Inferior parietal cortex (tissue), 1 donor: ENCODE results near the gene SRRD.
A peak's percentile ranks its signal among the peaks of the same experiment; 100 is the strongest.

Source experiments
- DNase-seq: peaks from one replicate; pipeline ENCODE4 v3.0.0-alpha.2; 2016; ENCODE audit errors: extremely low spot score

Gene SRRD

DNA sequence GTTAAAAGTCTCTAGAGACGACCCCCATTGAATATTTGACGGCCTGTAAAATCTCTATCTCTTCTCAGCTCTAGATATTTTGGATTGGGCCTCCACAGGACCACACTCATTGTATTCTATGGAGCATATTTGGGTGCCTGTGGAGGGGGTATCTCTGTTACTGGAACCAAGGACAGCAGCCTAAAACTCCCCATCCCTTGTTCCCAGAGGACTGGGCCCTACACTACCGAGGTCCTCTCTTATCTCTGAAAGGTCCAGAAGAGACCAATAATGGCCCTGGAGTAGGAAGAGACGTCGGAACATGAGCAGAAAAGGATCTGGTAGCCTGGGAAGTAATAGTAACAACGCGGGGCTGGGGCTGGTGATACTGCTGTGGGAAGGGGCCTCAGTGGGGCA lies 636 bp upstream of the SRRD start:
- no peak for DNase-seq

DNA sequence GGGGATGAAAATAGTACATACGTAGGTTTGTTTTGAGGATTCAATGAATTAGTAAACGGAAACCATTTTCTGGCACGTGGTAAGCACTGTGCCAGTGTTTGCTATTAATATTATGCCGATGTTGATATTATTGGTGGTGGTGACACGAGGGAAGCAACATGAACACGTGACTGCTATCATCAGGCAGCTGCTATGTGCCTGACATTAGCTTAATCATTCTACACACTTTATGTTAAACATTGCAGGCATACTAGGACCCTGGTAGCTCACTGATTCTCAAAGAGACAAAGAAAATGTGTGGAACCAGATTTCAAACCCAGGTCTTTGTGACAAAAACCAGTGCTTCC lies 656 bp downstream of the SRRD start:
- DNase-seq: no peak

DNA sequence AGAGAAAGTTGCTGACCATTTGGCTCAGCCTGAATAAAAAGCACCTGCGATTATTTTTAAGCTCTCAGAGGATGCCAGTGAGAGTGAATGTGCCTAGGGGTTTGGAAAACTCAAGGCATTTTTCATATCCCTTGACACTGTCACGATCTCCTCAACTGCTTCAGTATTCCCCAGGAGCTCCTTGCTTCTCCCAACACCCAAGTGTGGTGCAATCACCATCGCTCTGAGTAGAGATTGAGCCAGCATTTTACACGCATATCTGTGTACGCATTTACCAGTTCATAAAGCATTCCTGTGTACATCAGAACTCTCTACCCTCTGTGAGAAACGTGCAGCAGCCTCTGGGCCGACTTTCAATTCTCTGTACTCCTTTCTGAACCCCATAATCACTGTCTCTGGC lies 1.3 kb downstream of the SRRD start:
- DNase-seq: no peak

DNA sequence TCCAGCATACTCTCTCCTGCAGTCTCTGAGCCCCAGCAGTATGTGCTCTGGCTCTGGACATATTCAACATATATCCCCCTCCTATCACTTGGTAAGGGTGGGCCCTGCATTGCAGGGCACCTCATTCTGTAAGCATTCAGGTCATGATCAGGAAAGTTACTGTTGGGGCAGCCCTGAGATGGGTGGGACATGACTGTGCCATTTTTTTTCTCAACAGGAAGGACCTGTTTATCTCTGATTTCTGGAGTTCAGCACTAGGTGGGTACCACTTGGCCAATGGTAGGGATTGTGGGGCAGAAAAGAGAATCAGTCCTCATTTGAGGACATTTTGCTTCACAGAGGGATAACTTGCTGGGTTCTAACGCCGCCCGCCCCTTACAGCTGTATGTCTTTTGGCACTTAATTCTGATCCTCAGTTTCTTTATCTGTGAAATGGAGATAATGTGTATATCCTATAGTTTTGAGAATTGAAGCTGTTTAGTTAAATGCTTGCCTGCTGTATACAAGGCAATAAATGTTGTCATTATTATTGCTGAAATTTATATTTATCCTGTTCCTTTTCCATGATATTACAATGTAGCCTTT lies 2.2 kb downstream of the SRRD start:
- DNase-seq: no peak

DNA sequence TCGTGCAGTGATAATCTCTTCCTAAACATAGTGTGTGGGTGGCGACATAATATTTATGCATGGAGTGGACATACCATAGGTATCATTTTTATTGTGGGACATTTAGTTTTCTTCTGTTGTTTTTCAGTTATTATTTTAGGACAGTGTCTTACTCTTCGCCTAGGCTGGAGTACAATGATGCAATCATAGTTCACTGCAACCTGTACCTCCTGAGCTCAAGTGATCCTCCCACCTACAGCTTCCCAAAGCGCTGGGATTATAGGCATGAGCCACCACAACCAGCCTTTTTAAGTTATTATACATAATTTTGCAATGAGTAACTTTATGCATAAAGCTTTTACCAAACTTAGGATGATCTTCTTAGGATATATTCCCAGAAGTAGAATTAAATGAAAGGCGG lies 2.7 kb downstream of the SRRD start:
- no peak for DNase-seq

DNA sequence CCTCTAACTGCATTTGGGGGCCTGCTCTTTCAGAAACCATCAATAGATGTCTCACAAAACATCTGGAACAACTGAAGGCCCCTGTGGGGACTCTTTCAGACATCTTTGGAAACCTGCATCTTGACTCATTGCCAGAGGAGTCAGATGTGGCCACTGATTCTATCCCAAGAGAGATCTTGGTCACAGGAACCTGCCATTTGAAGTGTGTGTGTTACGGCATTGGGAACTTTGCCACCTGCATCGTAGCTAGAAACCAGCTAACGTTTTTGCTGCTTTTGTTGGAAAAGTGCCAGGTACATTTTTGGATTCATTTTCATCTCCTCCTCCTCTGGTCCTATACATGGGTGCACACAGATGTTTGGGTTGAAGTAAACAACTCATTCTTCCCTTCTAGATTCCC lies 4.3 kb downstream of the SRRD start:
- DNase-seq: no peak

DNA sequence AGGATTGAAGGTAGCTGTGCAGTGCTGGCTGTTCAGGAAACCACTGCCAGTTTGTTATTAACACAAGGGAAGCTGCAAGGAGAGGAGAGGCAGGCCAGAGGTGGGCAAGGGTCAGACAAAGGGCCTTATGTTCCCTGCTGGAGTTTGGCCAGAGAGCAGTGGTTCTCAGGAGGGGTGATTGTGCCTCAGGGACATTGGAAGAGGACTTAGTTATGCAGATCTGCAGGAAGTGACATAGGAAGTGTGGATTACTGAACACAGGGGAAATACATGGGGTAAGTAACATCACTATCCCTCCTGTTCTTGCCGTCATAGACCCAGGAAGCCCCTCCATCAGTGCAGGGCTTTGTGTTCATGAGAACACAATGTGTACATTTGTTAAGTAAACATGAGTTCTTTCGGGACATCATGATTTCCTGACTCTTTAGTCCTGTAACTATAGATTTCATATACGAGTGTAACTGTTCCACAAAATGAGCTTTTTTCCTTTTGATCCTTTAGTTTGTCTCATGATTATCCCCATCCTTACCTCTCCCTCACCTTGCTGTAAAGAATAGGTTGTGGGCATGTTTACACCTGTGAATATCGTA lies 5.9 kb downstream of the SRRD start:
- DNase-seq: no peak

GRCh38 chr22:26492220-26492619 lies 8.5 kb downstream of the SRRD start:
- DNase-seq: no peak

DNA sequence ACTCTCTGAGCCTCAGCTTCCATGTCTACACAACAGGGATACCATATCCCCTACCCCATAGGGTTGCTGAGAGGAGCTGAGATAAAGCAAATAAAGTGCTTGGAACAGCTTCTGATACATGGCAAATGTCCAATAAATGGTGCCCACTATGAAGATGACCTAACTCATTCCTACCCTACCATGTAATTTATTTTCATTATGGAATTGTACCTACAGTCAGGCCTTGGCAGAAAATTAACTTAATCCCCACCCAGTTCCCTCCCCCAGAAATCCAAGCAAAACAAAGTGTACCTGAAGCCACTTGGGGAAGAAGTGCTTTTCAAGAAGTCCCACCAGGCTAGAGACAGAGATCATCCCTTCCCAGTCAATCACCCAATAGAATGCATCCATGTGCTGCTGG lies 10.8 kb downstream of the SRRD start:
- no peak for DNase-seq

DNA sequence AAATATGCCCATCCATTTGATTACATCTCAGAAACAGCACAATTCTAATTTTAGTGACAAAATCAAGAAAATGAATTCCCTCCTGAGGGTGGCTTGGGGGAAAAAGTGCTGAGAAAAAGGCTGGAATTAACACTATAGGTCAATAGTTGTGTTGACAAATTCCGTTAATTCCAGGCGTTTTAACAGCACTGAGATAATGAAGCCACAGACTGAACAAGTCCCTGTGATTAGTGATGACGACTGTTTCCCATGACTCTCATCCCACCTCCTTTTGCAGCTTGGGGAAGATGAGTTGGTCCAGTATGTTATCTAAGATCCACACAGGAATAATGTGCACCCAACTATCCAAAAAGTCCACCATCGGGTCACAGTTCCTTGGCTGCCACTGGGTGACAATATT lies 12.8 kb downstream of the SRRD start:
- DNase-seq: no peak

GRCh38 chr22:26499188-26499703 lies 15.6 kb downstream of the SRRD start:
- DNase-seq: no peak

GRCh38 chr22:26501996-26502395 lies 18.3 kb downstream of the SRRD start:
- DNase-seq: no peak

- no peak for DNase-seq
Measured at GRCh38 chr22:26502688-26503561, 19.2 kb downstream of the SRRD start.

- no peak for DNase-seq
Measured at GRCh38 chr22:26503758-26504157, 20.1 kb downstream of the SRRD start.

- DNase-seq: no peak
Measured at GRCh38 chr22:26508148-26508547, 24.5 kb downstream of the SRRD start.

DNA sequence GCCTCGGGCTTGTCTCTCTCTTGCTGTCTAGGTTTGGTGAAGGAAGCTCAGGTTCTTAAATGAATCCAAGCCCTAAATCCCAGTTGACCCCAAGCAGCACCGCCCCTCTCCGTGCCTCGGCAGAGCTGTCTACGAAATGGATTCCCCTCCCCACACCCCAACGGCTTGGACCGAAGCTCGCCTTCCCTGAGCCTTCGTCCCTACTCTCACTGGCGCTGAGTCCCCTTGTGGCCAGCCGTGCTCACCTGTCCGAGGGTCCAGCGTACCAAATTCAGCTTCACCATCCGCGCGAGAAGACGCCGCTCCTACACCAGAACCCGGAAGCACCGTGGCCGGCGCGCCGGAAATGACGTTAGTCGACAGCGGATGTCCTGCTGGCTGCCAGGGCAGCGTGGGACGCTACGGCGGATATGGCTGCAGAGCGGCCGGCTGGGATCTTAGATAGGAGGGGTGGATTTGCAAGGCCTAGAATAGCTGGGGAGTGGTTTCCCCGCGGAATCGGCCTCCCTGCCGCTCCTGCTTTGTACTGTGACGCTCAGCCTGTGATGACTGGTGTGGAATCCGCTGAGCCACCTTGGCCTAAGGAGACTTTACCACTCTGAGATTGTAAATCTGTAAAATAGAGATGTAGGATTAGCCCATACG lies 28.6 kb downstream of the SRRD start, which contains the start of gene TFIP11:
TSS of gene TFIP11 (minus strand) at position 325 of the 645 bp plus-strand sequence. CDS start 2,201 bp downstream, outside the sequence.
- peak; percentile 96 for DNase-seq

GRCh38 chr22:26513838-26514237 lies 30.2 kb downstream of the SRRD start:
- DNase-seq: no peak

DNA sequence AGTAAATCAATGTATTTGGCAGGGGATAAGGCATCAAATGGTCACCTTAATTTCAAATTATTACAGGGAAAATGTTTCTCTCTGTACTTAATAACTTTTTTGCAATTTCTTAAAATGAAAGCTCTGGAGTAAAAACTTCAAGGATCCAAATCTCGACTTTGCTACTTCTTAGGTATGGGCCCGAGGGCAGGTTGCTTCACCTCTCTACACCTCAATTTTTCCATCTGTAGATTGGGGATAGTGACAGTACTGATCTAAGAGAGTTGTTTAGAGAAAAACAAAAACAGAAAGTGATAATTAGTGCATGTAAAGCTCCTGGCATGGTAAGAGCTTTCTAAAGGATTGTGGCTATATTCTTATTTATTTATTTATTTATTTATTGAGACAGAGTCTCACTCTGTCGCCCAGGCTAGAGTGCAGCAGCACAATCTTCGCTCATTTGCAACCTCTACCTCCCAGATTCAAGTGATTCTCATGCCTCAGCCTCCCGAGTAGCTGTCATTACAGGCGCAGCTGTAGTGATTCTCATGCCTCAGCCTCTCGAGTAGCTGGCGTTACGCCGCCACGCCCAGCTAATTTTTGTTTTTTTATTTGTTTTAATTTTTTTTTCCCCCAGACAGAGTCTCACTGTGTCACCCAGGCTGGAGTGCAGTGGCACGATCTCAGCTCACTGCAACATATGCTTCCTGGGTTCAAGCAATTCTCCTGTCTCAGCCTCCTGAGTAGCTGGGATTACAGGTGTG lies 30.9 kb downstream of the SRRD start:
- no peak for DNase-seq

GRCh38 chr22:26515931-26516330 lies 32.3 kb downstream of the SRRD start:
- peak; percentile 54 for DNase-seq

DNA sequence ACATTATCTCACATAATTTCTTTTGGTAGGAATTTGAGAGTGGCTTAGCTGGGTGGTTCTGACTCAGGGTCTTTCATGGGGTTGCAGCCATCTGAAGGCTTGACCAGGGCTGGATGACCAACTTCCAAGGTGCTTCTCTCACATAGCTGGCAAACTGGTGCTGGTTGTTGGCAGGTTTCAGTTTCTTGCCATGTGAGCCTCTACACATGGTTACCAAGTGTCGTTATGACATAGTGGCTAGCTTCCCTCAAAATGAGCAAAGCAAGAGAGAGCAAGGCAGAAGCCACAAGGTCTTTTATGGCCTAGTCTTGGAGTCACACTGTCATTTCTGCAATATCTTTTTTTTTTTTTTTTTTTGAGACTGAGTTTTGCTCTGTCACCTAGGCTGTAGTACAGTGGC lies 32.8 kb downstream of the SRRD start:
- DNase-seq: no peak

- no peak for DNase-seq
Measured at GRCh38 chr22:26517429-26517828, 33.8 kb downstream of the SRRD start.

GRCh38 chr22:26522012-26522411 lies 38.3 kb downstream of the SRRD start:
- DNase-seq: no peak
